Stimulated activated CD4-positive, alpha-beta T cell treated with anti-CD3 and anti-CD28 coated beads, Interleukin-12 subunit alpha, Interleukin-12 subunit beta, amount 100 ng/mL, for 24 hours (primary cell): Measurements from ENCODE around the gene L1CAM.

ENCODE experiments used
- DNase-seq, 2 experiments: peaks; one replicate each; pipeline ENCODE4 v3.0.0-alpha.2; 2020; ENCODE audit warnings: low read depth in 2 of 2

Gene L1CAM

GRCh38 chrX:153865685-153866084, 20.3 kb downstream of the L1CAM start:
- DNase-seq: no peak

GRCh38 chrX:153865321-153865580, 20.7 kb downstream of the L1CAM start:
- no peak for DNase-seq

GRCh38 chrX:153864561-153865320, 21.2 kb downstream of the L1CAM start:
- DNase-seq: no peak

GRCh38 chrX:153864101-153864500, 21.9 kb downstream of the L1CAM start:
- DNase-seq: no peak

DNA sequence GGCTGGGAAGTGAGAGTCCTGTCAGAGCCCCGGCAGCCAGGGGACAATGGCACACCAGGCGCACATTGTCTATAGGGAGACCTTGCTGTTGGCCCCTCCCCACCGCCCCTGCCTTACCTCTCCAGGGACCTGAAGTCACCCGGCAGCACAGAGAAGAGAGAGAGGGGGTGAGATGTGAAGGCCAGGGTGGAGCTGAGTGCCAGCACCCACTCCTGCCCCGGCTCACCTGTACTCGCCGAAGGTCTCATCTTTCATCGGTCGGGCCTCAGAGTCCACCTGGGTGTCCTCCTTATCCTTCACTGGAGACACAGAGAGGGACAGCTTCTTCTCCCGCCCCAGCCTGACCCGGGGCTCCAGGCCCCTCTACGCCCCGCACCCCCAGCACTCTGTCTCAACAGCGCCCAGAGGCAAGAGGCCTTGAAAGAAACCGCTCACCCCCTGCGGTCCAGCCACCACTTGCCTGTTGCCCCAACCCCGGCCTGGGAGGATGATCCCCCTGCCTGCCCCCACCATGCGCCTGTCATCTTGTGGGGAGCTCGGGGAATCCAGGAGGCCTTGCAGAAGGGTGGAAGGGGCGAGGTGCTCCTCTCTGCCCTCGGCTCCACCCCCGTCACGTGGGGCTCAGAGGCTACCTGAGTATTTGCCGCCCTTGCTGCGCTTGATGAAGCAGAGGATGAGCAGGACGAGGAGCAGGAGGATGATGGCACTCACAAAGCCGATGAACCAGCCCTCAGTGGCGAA, 22.6 kb downstream of the L1CAM start:
- no peak for DNase-seq

DNA sequence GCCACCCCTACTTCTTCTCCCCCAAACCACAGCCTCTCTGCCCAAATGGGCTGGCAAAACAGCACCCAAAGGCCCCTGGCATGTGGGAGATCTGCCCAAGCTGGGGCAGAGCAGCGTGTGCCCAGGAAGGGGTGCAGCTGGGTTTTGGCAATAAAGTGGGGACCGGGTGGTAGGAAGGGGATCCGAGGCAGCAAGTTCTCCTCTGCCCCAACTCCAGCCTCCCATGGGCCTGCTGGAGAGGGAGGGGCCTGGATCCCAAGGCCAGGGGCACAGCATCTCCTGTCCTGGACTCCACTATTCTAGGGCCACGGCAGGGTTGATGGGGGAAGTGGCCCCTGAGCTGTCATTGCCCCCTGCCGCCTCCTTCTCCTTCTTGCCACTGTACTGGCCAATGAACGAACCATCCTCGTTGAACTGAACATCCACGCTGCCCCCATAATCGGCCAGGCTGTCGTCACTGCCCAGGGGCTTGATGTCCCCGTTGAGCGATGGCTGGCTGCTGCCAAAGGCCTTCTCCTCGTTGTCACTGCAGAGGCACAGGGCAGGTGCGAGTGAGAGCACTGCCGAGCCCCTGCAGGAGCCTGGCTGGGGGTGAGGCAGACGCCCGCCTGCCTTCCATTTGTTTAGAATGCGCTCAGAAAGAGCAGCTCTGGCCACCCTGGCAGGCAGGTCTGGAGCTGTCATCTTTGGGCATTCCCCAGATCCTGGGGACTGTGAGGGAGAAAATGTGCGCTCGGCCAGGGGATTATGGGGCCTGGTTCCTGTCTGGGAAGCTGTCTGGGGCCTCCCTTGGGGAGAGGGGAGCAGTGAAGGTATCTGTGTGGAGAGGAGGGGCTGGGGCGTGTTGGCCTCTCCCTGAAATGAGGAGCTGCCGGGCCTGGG, 23.4 kb downstream of the L1CAM start:
- DNase-seq: no peak

DNA sequence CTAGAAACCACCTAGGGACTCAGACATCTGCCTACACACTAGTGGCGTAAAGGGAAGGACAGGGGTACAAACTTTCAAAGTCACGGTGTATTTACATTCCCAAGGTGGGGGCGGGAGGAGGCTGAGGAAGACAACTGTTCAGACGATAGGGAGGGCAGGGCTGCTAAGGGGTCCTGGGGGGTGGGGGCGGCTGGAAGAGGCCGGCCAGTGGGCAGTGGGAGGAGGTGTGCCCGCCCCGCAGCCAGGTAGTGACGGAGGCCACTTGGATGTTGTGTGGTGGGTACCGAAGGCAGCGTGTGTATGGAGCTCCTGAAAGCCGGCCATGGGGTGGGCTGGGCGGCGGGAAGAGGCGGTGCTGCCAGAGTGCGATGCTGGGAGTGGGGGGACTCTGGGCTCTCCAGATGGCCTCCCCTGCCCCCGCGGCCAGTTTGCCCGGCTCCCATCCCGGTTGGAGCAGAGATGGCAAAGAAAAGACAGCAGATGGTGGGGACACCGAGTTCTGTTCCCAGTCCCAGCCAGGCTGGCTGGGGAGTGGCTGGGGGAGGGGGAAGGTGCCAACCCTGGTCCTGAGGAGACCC, 24.2 kb downstream of the L1CAM start:
- no peak for DNase-seq

GRCh38 chrX:153861151-153861550, 24.8 kb downstream of the L1CAM start:
- DNase-seq: no peak

DNA sequence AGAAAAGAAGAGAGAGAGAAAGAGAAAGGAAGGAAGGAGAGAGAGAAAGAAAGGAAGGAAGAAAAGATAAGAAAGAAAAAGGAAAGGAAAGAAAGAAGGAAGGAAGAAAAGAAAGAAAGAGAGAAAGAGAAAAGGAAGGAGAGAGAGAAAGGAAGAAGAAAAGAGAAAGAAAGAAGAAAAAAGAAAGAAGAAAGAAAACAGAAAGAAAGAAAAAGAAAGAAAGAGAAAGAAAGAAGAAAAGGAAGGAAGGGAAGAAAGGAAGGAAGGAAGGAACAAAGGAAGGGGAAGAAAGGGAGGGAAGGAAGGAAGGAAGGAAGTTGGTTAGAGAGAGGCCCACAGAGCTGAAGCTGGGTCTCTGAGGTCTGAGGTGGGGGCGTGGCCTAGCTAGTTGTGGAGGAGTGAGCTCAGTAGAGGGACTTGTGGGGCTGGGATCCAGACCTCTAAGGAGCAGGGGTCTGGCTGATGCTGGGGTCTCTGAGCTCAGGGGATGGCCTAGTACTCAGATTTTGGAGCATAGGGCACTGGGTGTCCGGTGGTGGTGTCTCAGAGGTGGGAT, 28.5 kb downstream of the L1CAM start:
- DNase-seq: no peak

GRCh38 chrX:153854702-153855101, 31.3 kb downstream of the L1CAM start:
- no peak for DNase-seq

DNA sequence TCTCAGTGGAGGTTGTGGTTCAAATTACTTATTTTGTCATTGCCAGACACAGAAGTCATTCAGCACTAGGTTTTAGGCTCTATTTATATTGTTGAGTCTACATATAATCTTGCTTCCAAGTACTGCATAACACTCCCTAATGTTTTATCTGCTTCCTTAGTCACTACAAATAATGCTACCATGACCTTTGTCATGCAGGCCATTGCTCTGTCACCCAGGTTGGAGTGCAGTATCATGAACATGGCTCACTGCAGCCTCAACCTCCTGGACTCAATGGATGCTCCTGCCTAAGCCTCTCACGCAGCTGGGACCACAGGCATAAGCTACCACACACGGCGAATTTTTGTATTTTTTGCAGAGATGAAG, 32.1 kb downstream of the L1CAM start:
- DNase-seq: no peak

GRCh38 chrX:153853180-153853901, 32.6 kb downstream of the L1CAM start:
- no peak for DNase-seq

- DNase-seq: no peak
Observed at GRCh38 chrX:153851981-153852380, 34.0 kb downstream of the L1CAM start.

GRCh38 chrX:153848325-153848724, 37.6 kb downstream of the L1CAM start:
- DNase-seq: no peak

GRCh38 chrX:153845842-153846241, 40.1 kb downstream of the L1CAM start:
- DNase-seq: no peak

DNA sequence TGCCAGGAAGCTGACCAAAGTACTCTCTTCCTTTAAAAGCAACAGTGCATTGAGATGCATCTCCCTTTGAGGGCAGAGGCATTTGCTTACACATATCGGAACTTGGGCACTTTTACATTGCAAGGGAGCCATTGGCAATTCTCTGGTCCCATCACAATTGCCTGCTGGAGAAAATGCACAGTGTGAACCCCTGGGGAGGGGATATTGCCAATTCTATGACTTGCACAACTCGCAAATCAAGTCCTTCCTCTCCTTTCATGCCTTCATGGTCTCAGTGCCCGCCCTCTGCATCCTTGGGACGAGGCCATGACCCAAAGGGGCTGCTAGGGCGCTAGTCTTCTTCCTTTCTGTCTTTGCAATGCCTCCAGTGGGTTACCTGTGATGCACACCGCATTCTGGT, 40.8 kb downstream of the L1CAM start:
- DNase-seq: no peak

DNA sequence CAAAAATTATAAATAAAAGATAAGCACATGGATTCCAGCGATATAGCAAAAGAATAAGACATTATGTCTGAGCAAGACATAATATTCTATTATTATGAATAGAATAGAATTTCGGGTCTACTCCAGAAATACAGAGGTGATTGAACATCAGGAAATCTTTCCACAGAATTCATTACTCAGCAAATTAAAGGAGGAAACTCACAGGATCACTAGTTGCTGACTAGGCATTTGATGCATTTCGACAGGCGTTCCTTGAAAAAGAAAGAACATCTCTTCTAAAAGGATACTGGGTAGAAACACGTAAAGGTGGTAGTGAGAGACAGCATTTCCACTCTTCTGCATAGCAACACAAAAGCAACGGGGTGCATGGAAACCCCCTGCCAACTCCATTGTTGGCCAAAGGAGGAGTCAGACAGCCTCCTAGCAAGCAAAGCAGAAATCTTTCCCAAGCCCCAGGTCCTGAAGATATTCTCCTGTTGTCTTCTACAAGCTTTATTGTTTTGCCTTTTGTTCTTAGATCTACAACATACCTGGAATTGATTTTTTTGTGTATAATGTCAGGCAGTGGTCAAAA, 41.4 kb downstream of the L1CAM start:
- DNase-seq: no peak

DNA sequence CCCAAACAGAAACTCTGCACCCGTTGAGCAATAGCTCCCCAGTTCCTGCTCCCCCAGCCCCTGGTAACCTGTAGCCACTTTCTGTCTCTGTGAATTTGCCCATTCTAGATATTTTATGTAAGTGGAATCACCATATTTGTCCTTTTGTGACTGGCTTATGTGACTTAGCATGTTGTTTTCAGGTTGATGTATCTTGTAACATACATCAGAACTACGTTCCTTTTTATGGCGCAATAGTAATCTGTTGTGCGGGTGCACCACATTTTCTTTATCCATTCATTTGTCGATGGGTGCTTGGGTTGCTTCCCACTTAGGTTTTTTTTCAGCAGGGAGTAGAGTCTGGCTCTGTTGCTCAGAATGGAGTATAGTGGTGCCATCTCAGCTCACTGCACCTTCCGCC, 49.1 kb downstream of the L1CAM start:
- DNase-seq: no peak

DNA sequence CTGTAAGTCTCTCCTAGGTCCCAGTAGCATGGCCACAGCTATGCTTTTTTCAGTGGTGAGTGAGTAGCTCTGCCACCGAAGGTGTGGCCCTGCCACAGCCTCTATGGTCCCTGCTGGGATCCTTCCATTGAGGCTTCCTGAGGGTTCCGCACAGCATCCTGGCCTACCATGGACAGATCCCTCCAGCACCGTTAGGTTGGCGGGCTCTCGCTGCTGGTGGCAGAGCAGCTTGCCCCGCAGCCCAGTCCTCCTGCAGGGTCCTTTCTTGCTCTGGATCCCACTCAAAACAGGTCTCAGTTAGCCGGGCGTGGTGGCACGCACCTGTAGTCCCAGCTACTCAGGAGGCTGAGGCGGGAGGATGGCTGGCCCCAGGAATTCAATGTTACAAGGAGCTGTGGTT, 53.2 kb downstream of the L1CAM start:
- no peak for DNase-seq

- DNase-seq: no peak
Observed at GRCh38 chrX:153831429-153832150, 54.4 kb downstream of the L1CAM start.
